Lower lobe of right lung (tissue), 2 donors: ENCODE data around the gene MAGEF1. TPM values are rescaled to one million over a fixed set of nuclear protein-coding genes. Genes with fewer than 3 reads are reported as not detected.

Experiments used
- ATAC-seq, 2 donors: fragments of 200-7000 bp; cut with Tn5 transposase; one replicate each; pipeline ENCODE4 v1.9.1; 2020 to 2022; ENCODE audit warnings: mild to moderate bottlenecking in 2 of 2, moderate library complexity in 2 of 2
- DNase-seq: peaks from one replicate; pipeline ENCODE4 v3.0.0-alpha.2; 2020
- H3K27ac ChIP-seq: fragments of 200-600 bp; one replicate; pipeline ENCODE4 v1.8.0; 2022
- H3K27me3 ChIP-seq: fragments of 200-600 bp; one replicate; pipeline ENCODE4 v1.8.0; 2022; ENCODE audit warnings: low read depth
- H3K36me3 ChIP-seq: fragments of 200-600 bp; one replicate; pipeline ENCODE4 v1.8.0; 2022; ENCODE audit warnings: mild to moderate bottlenecking
- H3K4me1 ChIP-seq: fragments of 200-600 bp; one replicate; pipeline ENCODE4 v1.8.0; 2022
- H3K4me3 ChIP-seq: fragments of 200-600 bp; one replicate; pipeline ENCODE4 v1.8.0; 2022; ENCODE audit warnings: mild to moderate bottlenecking
- H3K9me3 ChIP-seq: fragments of 200-600 bp; one replicate; pipeline ENCODE4 v1.8.0; 2022
- CTCF ChIP-seq: fragments of 200-600 bp; IDR thresholded peaks from one replicate; pipeline ENCODE4 v1.8.0; 2022; ENCODE audit warnings: antibody characterized with exemption, mild to moderate bottlenecking
- intact Hi-C: fragments of 100-400 bp; cut with DNase I; formaldehyde crosslinking; loops from one replicate; pipeline ENCODE4 v1.11.0; 2022
- total RNA-seq: library from RNA; stranded (reverse); fragmentation: NEBNext Ultra II Directional; extraction: Animal tissue kit (Norgen Biotek cat#: 25700); gene quantifications from one replicate; pipeline ENCODE4 v1.2.1, GENCODE V29; 2021
- donor health status: DM: no; HTN: yes; CAD: no; lungs with severe emphysema.

Gene MAGEF1
- total RNA-seq, 1 donor from 2014 or later, result 23.5 TPM

- intact Hi-C loops, result no loop called here
- Histone ChIP-seq H3K4me3 (no peak overlapping the region), H3K4me1 (no peaks in the 10 kb centered on the region), H3K27ac (no peak overlapping the region), H3K27me3 (peaks cover 7% of the 10 kb centered on the region), H3K36me3 (no peaks in the 10 kb centered on the region), H3K9me3 (no peaks in the 10 kb centered on the region)
- TF ChIP-seq CTCF, result no peak
- DNase-seq, result no peak
- no peak for ATAC-seq
Measured at GRCh38 chr3:184746131-184747120, 34.6 kb upstream of the MAGEF1 start.

GRCh38 chr3:184745526-184745925 is 33.7 kb upstream of the MAGEF1 start:
- no peaks in the 10 kb centered on the region for H3K9me3 ChIP-seq
- TF ChIP-seq CTCF, result no peak
- no peaks in the 10 kb centered on the region for H3K36me3 ChIP-seq
- H3K27me3 ChIP-seq, result peaks cover 7% of the 10 kb centered on the region
- DNase-seq (no peak), ATAC-seq (no peak)
- H3K4me1 ChIP-seq, result no peaks in the 10 kb centered on the region
- no peak overlapping the region for H3K27ac ChIP-seq
- intact Hi-C loops, result no loop called here
- H3K4me3 ChIP-seq, result no peak overlapping the region

GRCh38 chr3:184743248-184743647 is 31.4 kb upstream of the MAGEF1 start:
- Histone ChIP-seq H3K27ac (no peak overlapping the region), H3K9me3 (no peaks in the 10 kb centered on the region), H3K4me1 (no peaks in the 10 kb centered on the region), H3K4me3 (no peak overlapping the region), H3K27me3 (no peaks in the 10 kb centered on the region), H3K36me3 (no peaks in the 10 kb centered on the region)
- intact Hi-C loops, result no loop called here
- DNase-seq (no peak), ATAC-seq (no peak)
- no peak for TF ChIP-seq CTCF

- DNase-seq (no peak), ATAC-seq (no peak)
- H3K27me3 ChIP-seq, result no peaks in the 10 kb centered on the region
- no peaks in the 10 kb centered on the region for H3K4me1 ChIP-seq
- no peak overlapping the region for H3K4me3 ChIP-seq
- H3K36me3 ChIP-seq, result no peaks in the 10 kb centered on the region
- no peak for TF ChIP-seq CTCF
- H3K27ac ChIP-seq, result no peak overlapping the region
- intact Hi-C loops, result no loop called here
- H3K9me3 ChIP-seq, result no peaks in the 10 kb centered on the region
Measured at GRCh38 chr3:184742676-184743135, 30.8 kb upstream of the MAGEF1 start.

- no peaks in the 10 kb centered on the region for H3K9me3 ChIP-seq
- H3K36me3 ChIP-seq, result no peaks in the 10 kb centered on the region
- no peak for DNase-seq
- ATAC-seq, result no peak
- TF ChIP-seq CTCF, result no peak
- no peak overlapping the region for H3K27ac ChIP-seq
- no peaks in the 10 kb centered on the region for H3K27me3 ChIP-seq
- no peak overlapping the region for H3K4me3 ChIP-seq
- H3K4me1 ChIP-seq, result no peaks in the 10 kb centered on the region
- intact Hi-C loops, result no loop called here
Measured at GRCh38 chr3:184741798-184742675, 30.2 kb upstream of the MAGEF1 start.
